GM21619 (cell line): ENCODE results near the gene PSIP1.
A peak's percentile ranks its signal among the peaks of the same experiment; 100 is the strongest.
"Not testable (repeated sequence)": the region's sequence is repeated elsewhere in the genome, so short reads cannot be mapped to it uniquely, and the experiment has no call there.

Experiments used
- ATAC-seq: cut with Tn5 transposase; IDR thresholded peaks from one replicate; pipeline ENCODE4 v1.9.1; 2021; ENCODE audit not compliant: unreplicated experiment

PSIP1 gene

GRCh38 chr9:15510789-15511575, at the start of gene PSIP1:
Gene PSIP1 (minus strand): TSS chr9:15510970. CDS start chr9:15510188, 782 bp downstream.
- peak; percentile 75 for ATAC-seq

GRCh38 chr9:15553528-15553898, 42.7 kb upstream of the PSIP1 start:
- peak; percentile 13 for ATAC-seq

- peak; percentile 72 for ATAC-seq
Measured at GRCh38 chr9:15552636-15553527, 42.1 kb upstream of the PSIP1 start, which contains the start of gene CCDC171. Gene CCDC171 (plus strand): TSS chr9:15553043. CDS start chr9:15564089, 11,046 bp downstream.

DNA sequence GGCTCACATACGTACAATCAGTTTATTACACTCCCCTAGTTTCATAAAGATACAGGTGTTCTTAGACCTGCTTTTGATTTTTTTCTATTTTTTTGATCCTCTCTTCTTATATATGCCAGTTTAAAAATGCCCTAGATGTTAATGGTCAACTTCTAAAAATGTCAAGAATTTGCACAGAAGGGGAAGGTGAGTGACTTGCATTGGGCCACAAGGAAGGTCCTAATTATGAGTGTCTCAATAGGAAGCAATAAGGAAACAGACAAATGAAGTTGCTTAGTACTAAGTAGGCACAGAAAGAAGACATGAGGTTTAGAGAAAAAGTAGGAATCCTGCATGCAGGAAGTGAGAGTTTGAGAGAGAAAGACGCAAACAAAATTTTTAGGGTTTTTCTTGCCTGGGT, 38.8 kb upstream of the PSIP1 start:
- no peak for ATAC-seq

DNA sequence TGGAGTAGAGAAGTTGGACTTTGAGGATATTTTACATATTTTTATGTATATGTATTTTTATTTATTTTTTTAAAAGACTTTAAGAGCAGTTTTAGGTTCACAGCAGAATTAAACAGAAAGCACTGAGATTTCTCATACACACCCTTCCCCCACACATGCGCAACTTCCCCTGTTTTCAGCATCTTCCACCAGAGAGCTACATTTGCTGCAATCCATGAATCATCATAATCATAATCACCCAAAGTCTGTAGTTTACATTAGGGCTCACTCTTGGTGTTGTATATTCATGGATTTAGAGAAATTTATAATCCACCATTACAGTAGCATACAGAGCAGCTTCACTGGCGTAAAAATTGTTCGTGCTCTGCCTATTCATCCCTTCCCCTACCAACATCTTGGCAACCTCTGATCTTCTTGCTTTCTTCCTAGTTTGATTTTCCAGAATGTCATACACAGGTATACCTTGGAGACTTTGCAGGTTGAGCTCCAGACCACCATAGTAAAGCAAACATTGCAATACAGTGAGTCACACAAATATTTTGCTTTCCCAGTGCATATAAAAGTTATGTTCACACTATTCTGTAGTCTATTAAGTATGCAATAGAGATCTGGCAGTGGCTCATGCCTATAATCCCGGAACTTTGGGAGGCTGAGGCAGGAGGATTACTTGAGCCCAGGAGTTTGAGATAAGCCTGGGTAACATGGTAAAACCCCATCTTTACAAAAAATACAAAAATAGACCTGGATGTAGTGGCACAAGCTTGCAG, 32.5 kb upstream of the PSIP1 start:
- ATAC-seq: no peak

DNA sequence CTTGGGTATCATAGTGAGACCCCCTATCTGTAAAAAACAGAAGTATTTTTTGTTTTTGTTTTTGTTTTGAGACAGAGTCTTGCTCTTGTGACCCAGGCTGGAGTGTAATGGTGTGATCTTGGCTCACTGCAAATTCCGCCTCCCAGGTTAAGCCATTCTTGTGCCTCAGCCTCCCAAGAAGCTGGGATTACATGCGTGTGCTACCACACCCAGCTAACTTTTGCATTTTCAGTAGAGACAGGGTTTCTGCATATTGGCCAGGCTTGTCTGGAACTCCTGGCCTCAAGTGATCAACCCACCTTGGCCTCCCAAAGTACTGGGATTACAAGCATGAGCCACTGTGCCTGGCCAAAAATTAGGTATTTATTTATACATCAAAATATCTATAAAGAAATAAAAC, 31.9 kb upstream of the PSIP1 start:
- no peak for ATAC-seq

GRCh38 chr9:15541872-15542271, 31.1 kb upstream of the PSIP1 start:
- ATAC-seq: no peak

GRCh38 chr9:15531380-15531779, 20.6 kb upstream of the PSIP1 start:
- ATAC-seq: no peak

DNA sequence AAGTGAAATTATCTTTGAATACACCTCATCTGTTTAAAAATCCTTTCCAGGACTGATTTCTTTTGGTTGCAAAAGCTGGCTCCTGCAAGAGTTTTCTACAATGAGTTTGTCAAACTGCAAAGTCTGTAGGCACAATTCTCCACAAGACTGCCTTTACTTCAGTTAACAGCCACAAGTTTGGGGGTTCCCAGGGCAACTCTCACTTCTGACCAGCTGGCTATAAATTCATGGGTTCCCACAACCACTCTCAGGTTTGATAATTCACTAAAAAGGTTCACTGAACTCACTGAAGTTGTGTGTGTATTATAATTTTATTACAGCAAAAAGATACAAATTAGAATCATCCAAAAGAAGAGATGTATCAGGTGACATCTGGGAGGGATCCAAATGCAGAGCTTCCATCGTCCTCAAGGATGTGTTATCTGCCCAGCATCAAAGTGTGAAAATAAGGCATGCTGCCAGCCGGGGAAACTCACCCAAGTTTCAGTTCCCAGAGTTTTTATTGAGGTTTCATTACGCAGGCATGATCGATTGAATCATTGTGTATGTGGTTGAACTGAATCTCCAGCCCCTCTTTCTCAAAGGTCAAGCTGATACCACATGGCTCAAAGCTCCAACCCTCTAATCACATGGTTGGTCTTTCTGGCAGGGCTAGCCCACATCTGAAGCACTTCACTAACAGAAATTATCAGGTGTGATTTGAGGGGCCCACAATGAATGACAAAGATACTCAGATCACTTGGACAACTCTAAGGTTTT, 19.0 kb upstream of the PSIP1 start:
- peak; percentile 85 for ATAC-seq

- not testable (repeated sequence) for ATAC-seq
Measured at GRCh38 chr9:15527035-15527434, 16.3 kb upstream of the PSIP1 start.

DNA sequence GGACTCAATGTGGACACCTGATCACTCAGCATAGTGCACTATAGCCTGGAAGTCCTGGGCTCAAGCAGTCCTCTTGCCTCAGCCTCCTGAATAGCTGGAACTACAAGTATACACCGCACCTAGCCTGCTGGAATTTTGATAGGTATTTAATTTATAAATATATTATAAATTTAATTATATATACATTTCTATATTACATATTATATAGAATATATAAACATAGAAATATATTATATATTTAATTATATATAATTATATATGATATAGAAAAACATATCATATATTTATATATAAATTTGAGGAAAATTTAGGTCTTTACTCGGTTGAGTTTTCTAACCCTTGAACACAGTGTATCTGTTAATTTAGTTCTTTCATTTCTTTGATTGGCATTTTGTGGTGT, 15.2 kb upstream of the PSIP1 start:
- ATAC-seq: no peak

- ATAC-seq: no peak
Measured at GRCh38 chr9:15524845-15525455, 14.2 kb upstream of the PSIP1 start.

DNA sequence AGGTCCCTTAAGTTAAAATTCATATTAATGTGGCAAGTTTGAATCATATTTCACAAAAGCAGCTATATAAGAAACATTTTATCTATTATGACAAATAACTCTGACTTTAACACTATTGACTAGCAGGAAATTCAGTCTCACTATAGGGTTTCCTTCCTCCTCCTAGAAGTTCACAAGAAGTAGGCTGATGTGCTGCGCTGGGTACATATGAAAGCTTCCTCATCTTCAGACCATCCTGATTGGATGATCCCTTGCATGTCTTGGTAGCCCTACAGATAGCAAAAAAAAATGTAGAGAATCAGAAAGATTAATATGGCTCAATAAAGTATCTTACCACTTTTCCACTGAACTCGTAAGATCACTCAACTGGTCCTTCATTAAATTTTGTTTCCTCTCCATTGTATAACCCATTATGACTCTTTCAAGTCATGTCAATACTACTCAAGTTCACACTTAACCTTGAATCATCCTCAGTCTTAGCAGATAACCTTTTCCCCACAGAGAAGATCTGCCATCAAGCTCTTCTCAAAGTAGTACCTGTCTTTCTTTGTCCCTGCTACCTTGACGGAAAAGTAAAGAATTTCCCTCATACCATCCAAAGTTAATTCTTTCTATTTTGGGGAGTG, 11.5 kb upstream of the PSIP1 start:
- ATAC-seq: no peak

DNA sequence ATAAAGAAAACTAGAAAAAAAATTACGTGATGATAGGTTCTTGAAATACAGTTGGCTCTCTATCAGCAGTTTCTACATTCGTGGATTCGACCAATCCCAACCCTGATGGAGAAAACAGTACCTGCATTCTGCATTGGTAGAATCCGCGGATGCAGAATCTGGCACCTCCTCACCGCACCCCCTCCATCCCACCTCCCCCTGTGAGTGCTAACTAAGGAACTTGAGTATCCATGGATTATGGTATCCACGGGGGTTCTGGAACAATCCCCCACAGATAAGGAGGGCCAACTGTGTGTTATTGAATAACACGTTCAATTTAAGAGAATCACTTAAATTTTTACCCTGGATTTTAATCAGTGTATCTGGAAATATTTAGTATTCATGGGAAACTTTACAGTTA, 10.5 kb upstream of the PSIP1 start:
- no peak for ATAC-seq

- ATAC-seq: no peak
Measured at GRCh38 chr9:15519831-15520230, 9.1 kb upstream of the PSIP1 start.

DNA sequence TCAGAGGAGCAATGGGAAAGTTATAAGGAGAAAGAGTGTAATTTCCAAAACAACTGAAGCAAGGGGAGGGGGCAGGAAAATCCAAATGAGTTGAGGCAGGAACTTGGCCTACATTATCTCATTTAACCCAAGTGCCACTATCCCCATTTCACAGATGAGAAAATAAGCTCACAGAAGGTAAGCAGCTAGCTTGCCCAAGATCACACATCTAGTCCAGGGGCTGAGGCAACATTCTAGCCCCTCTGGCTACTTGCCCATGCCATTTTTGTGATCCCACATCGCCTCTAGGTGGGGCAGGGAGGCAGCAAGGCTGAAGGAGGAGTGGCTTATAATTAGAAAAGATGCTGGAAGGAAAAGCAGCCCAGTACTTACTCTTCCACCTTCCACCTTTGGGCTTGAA, 2.6 kb upstream of the PSIP1 start:
- no peak for ATAC-seq

DNA sequence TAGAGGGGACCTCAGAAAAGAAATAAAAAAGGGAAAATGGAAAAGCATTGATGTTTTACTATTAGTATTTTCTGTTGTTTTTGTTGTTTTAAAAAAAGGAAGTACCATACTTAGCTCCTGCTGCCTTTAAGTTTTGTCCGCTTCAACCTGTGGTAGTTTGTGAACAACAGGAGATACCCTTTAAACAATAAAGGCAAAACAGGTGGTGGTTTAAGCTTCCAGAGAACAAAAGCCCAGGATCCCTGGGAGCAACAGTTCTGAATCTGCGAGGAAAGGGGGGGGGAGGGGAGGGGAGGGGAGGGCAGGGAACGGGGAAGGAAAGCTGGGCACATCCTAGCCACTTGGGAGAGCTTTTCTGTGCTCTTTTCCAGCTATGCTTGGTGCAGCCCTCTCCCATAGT, 2.1 kb upstream of the PSIP1 start:
- no peak for ATAC-seq

GRCh38 chr9:15512204-15512603, 1.4 kb upstream of the PSIP1 start:
- no peak for ATAC-seq

DNA sequence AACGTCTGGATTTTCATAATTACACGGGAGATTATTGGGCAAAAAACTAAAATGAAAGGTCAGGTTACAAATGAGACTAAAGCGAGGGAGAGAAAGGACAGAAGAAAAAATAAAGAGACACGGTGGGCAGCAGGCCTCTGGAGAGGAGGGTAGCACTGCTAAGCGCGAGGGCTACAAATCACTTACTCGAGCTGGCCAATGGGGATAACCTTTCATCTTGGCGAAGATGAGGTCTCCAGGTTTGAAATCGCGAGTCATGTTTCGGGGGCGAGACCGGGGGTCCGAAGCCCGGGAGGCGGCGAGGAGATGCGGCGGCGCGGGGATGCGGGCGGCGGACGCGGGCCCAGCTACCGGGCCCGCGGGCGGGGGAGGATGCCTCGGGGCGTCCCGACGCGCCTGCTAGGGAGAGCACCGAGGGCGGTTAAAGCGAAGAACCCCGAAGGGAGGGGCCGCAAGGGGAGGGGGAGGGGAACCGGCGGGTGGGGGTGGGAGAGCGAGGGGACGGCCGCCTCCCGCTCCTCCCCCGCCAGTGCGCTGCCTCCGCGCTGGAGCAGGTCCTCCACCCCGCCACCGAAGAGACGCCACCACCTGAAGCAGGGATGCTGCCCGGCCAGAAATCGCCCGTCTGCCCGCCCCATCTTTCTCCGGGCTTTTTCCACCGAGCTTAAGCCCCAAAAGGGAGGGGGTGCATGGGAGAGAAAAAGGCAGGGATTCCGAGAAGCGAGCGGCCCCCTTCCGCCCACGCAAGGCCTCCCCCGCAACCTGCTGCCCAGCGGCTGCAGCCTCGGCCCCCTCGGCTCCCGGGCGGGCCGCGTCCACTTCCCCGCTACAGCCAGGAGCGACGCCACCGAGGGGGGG, 610 bp downstream of the PSIP1 start:
- peak; percentile 38 for ATAC-seq
